ENCODE measurements around the gene ZNF84. TPM values are rescaled to one million over a fixed set of nuclear protein-coding genes. Genes with fewer than 3 reads are reported as not detected.

The ZNF84 gene
- total and polyA plus RNA-seq, 8 donors, result 17.3 to 85.7 (median 73.7) TPM

- no peaks in the 10 kb centered on the region for H3K27me3 ChIP-seq
- no peak for DNase-seq
- intact Hi-C loops (cut with DNase I), result no loop called here
- TF ChIP-seq, protein P1, sequence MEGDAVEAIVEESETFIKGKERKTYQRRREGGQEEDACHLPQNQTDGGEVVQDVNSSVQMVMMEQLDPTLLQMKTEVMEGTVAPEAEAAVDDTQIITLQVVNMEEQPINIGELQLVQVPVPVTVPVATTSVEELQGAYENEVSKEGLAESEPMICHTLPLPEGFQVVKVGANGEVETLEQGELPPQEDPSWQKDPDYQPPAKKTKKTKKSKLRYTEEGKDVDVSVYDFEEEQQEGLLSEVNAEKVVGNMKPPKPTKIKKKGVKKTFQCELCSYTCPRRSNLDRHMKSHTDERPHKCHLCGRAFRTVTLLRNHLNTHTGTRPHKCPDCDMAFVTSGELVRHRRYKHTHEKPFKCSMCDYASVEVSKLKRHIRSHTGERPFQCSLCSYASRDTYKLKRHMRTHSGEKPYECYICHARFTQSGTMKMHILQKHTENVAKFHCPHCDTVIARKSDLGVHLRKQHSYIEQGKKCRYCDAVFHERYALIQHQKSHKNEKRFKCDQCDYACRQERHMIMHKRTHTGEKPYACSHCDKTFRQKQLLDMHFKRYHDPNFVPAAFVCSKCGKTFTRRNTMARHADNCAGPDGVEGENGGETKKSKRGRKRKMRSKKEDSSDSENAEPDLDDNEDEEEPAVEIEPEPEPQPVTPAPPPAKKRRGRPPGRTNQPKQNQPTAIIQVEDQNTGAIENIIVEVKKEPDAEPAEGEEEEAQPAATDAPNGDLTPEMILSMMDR (IDR thresholded peaks at IDR 0.05), result no peak
- H3K4me3 ChIP-seq, result no peak overlapping the region
- no peak for ATAC-seq
- H3K4me1 ChIP-seq, result no peaks in the 10 kb centered on the region
- no peak overlapping the region for H3K27ac ChIP-seq
- H3K36me3 ChIP-seq, result peaks cover 0 to 34% of the 10 kb centered on the region in 2 donors
- H3K9me3 ChIP-seq, result peaks cover 79 to 99% of the 10 kb centered on the region in 2 donors
Measured at GRCh38 chr12:133061954-133062353, 24.6 kb downstream of the ZNF84 start.

- no peak overlapping the region for H3K27ac ChIP-seq
- no peak for ATAC-seq
- no peaks in the 10 kb centered on the region for H3K27me3 ChIP-seq
- intact Hi-C loops (cut with DNase I), result no loop called here
- H3K9me3 ChIP-seq, result peaks cover 65 to 99% of the 10 kb centered on the region in 2 donors
- no peak overlapping the region for H3K4me3 ChIP-seq
- peaks cover 0 to 18% of the 10 kb centered on the region in 2 donors for H3K36me3 ChIP-seq
- TF ChIP-seq, protein P1 (IDR thresholded peaks at IDR 0.05), result no peak
- no peaks in the 10 kb centered on the region for H3K4me1 ChIP-seq
- DNase-seq, result no peak
Measured at GRCh38 chr12:133063556-133063955, 26.2 kb downstream of the ZNF84 start.

GRCh38 chr12:133073836-133074235, 36.5 kb downstream of the ZNF84 start:
- Histone ChIP-seq H3K36me3 (no peaks in the 10 kb centered on the region), H3K27ac (no peak overlapping the region), H3K4me1 (no peaks in the 10 kb centered on the region), H3K9me3 (peaks cover 0 to 100% of the 10 kb centered on the region in 2 donors), H3K27me3 (no peaks in the 10 kb centered on the region), H3K4me3 (no peak overlapping the region)
- no peak for DNase-seq
- intact Hi-C loops (cut with DNase I), result no loop called here
- TF ChIP-seq, protein P1 (IDR thresholded peaks at IDR 0.05), result no peak
- no peak for ATAC-seq

- DNase-seq, result peak; percentile 96 to 100 (median 100)
- ATAC-seq, result peak; percentile 94
- intact Hi-C loops (cut with DNase I), result no loop called here
- Histone ChIP-seq H3K27ac (peak overlapping the region; percentile 99), H3K9me3 (peaks cover 0 to 85% of the 10 kb centered on the region in 2 donors), H3K36me3 (peaks cover 0 to 33% of the 10 kb centered on the region in 2 donors), H3K4me1 (peaks cover 4 to 5% of the 10 kb centered on the region in 2 donors), H3K4me3 (peak overlapping the region; percentile 67 to 76), H3K27me3 (no peaks in the 10 kb centered on the region)
- TF ChIP-seq, protein P1 (IDR thresholded peaks at IDR 0.05), result no peak
Measured at GRCh38 chr12:133080026-133080367, 42.7 kb downstream of the ZNF84 start.

DNA sequence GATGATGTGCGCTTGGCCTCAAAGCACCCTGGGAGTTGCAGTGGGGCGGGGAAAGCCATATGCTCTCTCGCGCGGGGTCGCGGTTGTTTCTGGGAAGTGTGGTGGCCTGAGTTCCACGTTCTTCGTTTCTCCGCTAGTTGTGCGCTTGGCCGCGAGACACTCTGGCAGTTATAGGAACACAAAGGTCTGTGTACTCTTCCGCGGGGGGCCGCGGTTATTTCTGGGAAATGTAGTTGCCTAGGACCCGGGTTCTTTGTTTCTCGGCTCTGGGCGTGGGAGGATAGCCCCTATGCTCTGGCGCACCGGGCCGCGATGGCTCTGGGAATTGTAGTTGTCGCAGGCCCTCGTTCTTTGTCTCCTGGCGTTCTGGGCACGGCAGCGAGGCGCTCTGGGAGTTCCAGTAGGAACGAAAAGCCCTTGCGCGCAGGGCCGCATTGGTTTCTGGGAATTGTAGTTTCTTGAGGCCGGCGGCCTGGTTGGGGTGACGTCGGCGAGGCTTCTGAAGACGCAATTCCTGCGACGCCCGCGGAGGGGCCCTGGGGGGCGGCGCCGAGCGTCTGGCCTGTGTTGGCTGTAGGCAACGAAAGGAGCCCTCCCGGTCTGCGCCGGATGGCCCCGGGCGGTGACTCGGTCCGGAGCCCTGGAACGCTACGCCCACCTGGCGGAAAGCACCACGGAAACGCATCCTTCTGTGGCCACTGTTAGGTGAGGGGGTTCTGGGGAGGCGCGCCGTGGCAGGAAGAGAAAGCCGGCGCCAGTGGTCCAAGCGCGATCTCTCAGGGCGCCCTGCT, 43.3 kb downstream of the ZNF84 start, which contains the start of gene ZNF140:
Gene ZNF140 (plus strand): TSS at position 556 of the 791 bp plus-strand sequence. CDS start 398 bp downstream, outside the sequence.
- DNase-seq (peak; percentile 96 to 98 (median 98)), ATAC-seq (peak; percentile 88)
- no peaks in the 10 kb centered on the region for H3K27me3 ChIP-seq
- intact Hi-C loops (cut with DNase I), result no loop called here
- H3K27ac ChIP-seq, result peak within 1 kb of the TSS; percentile 99
- peaks cover 0 to 85% of the 10 kb centered on the region in 2 donors for H3K9me3 ChIP-seq
- TF ChIP-seq, protein P1 (IDR thresholded peaks at IDR 0.05), result peak; percentile 18 to 59
- H3K4me1 ChIP-seq, result peaks cover 4 to 5% of the 10 kb centered on the region in 2 donors
- H3K4me3 ChIP-seq, result peak within 1 kb of the TSS; percentile 67 to 76
- peaks cover under 1 to 38% of the 10 kb centered on the region in 2 donors for H3K36me3 ChIP-seq
